ENCODE results near the gene DSG2. TPM values are rescaled to one million over a fixed set of nuclear protein-coding genes. Genes with fewer than 3 reads are reported as not detected.
"Not testable (repeated sequence)": the region's sequence is repeated elsewhere in the genome, so short reads cannot be mapped to it uniquely, and the experiment has no call there.

DSG2 gene
- total and polyA plus RNA-seq, 9 donors: 13.7 to 43.7 (median 21.9) TPM

DNA sequence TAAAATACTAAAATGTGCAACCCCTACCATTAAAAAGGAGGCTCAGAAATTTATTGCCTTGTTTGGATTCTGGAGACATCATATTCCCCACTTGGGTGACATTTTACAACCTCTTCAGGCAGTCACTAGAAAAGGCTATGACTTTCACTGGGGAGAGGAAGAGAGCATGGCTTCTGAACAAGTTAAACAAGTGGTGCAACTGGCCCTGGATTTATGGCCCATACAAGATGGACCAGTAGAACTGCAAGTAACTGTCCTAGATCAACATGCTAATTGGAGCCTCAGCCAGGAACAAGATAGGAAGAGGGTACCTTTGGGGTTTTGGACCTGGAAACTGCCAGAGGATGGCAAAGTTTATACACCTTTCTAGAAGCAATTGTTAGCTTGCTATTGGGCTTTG lies 4.0 kb upstream of the DSG2 start:
- H3K27me3 ChIP-seq: no peaks in the 10 kb centered on the region
- no peaks in the 10 kb centered on the region for H3K36me3 ChIP-seq
- H3K27ac ChIP-seq: no peak overlapping the region
- intact Hi-C loops (cut with DNase I): no loop called here
- no peak for TF ChIP-seq POLR2A (IDR thresholded peaks at IDR 0.05)
- no peak for TF ChIP-seq CTCF (IDR thresholded peaks at IDR 0.05)
- no peak for TF ChIP-seq EP300 (IDR thresholded peaks at IDR 0.05)
- H3K4me3 ChIP-seq: no peak overlapping the region
- DNase-seq: no peak
- no peaks in the 10 kb centered on the region for H3K4me1 ChIP-seq (ENCODE audit: insufficient read depth)
- H3K9me3 ChIP-seq: no peaks in the 10 kb centered on the region

DNA sequence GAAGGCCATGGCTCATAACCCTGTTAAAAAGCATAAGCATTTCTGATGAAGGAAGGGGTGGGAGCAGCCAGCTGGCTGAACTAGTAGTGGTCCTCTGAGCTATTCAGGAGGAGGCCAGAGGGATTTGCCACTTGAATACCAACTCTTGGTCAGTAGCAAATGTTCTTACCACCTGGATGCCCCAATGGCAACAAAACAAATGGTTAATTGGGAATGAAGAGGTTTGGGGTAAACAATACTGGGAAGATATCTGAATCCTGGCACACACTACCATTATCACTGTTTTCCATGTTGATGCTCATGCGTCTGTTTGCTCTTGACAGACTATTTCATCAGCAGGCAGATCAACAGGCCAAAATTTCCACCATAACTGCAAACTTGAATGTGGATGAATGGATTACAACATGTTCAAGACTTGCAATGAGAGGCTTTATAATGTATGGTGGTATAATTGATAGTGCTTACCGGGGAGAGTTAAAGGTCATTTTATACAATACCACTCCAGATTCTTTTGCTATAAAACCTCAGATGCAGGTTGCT lies 3.2 kb upstream of the DSG2 start:
- WGBS, 3 donors: 73 to 84% (median 78%) methylated on average over 2 of the region's 2 CpGs
- intact Hi-C loops (cut with DNase I); H3K4me1 ChIP-seq (ENCODE audit: insufficient read depth); H3K27ac ChIP-seq; H3K36me3 ChIP-seq; H3K27me3 ChIP-seq; DNase-seq; H3K4me3 ChIP-seq; H3K9me3 ChIP-seq: not testable (repeated sequence)

DNA sequence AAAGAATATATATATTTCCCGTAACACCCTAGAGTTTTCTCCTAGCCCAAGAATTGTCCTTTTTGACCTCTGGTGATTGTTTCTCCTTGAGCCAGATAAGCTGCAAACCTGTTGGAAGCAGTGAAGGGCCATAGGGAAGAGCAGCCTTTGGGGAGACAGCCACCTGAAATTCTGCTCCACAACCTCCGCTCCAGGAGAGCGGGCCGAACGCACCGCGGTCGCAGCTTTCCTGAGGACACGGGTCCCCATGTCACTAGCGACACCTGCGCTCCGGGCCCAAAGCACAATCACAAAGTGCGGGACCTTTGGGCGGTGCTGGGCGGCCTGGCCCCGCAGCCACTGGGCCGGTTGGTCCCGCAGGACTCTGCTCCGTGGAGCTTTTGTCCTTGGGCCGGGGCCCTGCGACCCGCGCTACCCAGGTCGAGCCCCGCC lies 557 bp upstream of the DSG2 start:
- Histone ChIP-seq H3K4me3 (peak overlapping the region; percentile 50), H3K4me1 (ENCODE audit: insufficient read depth) (no peaks in the 10 kb centered on the region), H3K9me3 (no peaks in the 10 kb centered on the region), H3K27me3 (no peaks in the 10 kb centered on the region), H3K36me3 (no peaks in the 10 kb centered on the region), H3K27ac (peak overlapping the region; percentile 42 to 66)
- peak in 1 of 5 donors; percentile 13 for DNase-seq
- intact Hi-C loops (cut with DNase I): no loop called here
- TF ChIP-seq POLR2A (IDR thresholded peaks at IDR 0.05): no peak
- 50 to 56% (median 51%) methylated on average over 25 of the region's 25 CpGs for WGBS, 3 donors

GRCh38 chr18:31498574-31499524 lies 872 bp downstream of the DSG2 start:
- 9 to 15% (median 10%) methylated on average over 22 of the region's 22 CpGs for WGBS, 3 donors
- no peaks in the 10 kb centered on the region for H3K9me3 ChIP-seq
- TF ChIP-seq CTCF (IDR thresholded peaks at IDR 0.05): no peak
- no peak for TF ChIP-seq POLR2A (IDR thresholded peaks at IDR 0.05)
- TF ChIP-seq EP300 (IDR thresholded peaks at IDR 0.05): no peak
- H3K4me3 ChIP-seq: peak overlapping the region; percentile 50
- no peaks in the 10 kb centered on the region for H3K36me3 ChIP-seq
- peak overlapping the region; percentile 42 to 66 for H3K27ac ChIP-seq
- intact Hi-C loops (cut with DNase I): no loop called here
- DNase-seq: peak in 2 of 5 donors; percentile 25 to 48
- no peaks in the 10 kb centered on the region for H3K4me1 ChIP-seq (ENCODE audit: insufficient read depth)
- no peaks in the 10 kb centered on the region for H3K27me3 ChIP-seq

DNA sequence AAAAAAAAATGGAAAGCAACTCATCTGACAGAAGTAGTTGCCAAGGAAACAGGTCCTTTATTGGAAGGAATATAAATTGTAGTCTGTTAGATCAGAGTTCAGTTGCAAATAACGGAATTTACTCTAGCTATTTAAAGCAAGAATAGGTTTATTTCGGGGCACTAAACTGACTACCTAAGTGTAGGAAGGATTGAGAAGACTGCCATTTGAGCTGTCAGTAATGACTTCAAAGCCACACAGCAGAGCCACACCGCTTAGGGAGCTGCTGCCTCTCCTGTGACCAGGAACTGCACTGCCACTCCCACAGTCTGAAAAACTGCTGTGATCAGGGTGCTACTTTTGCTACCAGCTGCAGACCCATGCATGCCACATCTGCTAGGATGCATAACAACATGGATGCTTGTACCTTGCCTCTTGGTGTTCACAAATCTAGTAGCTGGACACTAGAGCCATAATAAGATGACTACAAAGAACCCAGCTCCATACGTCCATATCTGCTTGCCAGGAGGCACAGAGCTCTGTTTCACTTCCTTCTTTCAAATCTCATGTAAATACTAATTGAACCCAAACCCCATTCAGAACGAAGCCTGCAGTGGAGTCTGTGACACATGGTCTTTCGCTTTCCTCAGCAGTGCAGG lies 2.2 kb downstream of the DSG2 start:
- Histone ChIP-seq H3K9me3 (no peaks in the 10 kb centered on the region), H3K4me1 (ENCODE audit: insufficient read depth) (no peaks in the 10 kb centered on the region), H3K36me3 (no peaks in the 10 kb centered on the region), H3K27me3 (no peaks in the 10 kb centered on the region), H3K4me3 (no peak overlapping the region), H3K27ac (no peak overlapping the region)
- TF ChIP-seq POLR2A (IDR thresholded peaks at IDR 0.05): no peak
- TF ChIP-seq CTCF (IDR thresholded peaks at IDR 0.05): no peak
- no peak for TF ChIP-seq EP300 (IDR thresholded peaks at IDR 0.05)
- WGBS, 3 donors: 87 to 92% (median 90%) methylated on average over 6 of the region's 6 CpGs
- intact Hi-C loops (cut with DNase I): no loop called here
- no peak for DNase-seq

Measured in ovary (tissue), 9 donors.